Endothelial cell of umbilical vein (primary cell): ENCODE data around the gene WDR13. TPM values are rescaled to one million over a fixed set of nuclear protein-coding genes. Genes with fewer than 3 reads are reported as not detected.

Experiments used
- BruUV-seq: library from RNA; stranded (reverse); fragments of 400-500 nt; replicated peaks from 2 replicates; lab custom pipeline; 2021; lab: Mats Ljungman, UMichigan
- CTCF ChIA-PET: fragments of 300-600, 350-600 bp; sonication (Branson Sonifier 250); formaldehyde crosslinking; loops from one replicate; lab custom pipeline; 2021; ENCODE audit warnings: antibody characterized with exemption, inconsistent platforms; lab: Charles Lee
- POLR2A ChIA-PET: fragments of 300-600, 350-600 bp; sonication (Branson Sonifier 250); formaldehyde crosslinking; loops from one replicate; lab custom pipeline; 2021; ENCODE audit warnings: antibody characterized with exemption, inconsistent platforms; lab: Charles Lee
- DNase-seq: peaks from one replicate; pipeline ENCODE4 v3.0.0-alpha.2; 2011; ENCODE audit warnings: low read depth, low spot score
- FAIRE-seq: peaks from 2 replicates; lab custom pipeline; 2011; peaks lifted over from hg19 to GRCh38; lab: Jason Lieb, UNC
- H2AFZ ChIP-seq: 2 replicates; pipeline ENCODE4 v1.6.0; 2012; ENCODE audit warnings: low read depth, low read length, control low read depth, inconsistent platforms
- H3K27ac ChIP-seq: 2 replicates; pipeline ENCODE4 v1.5.1; 2011; ENCODE audit warnings: low read depth, mild to moderate bottlenecking, control low read depth, low read length, moderate library complexity; ENCODE audit not compliant: insufficient read depth
- H3K27me3 ChIP-seq, 2 experiments: 2 replicates each; pipeline versions ENCODE4 v1.6.0 to v1.6.1; 2011; ENCODE audit warnings: low read length in 2 of 2, mixed read lengths in 1 of 2; ENCODE audit not compliant: control insufficient read depth in 2 of 2, insufficient read depth in 2 of 2
- H3K36me3 ChIP-seq, 2 experiments: 2 replicates in 1 of 2; 3 replicates in 1 of 2; pipeline ENCODE4 v1.5.1; 2011; ENCODE audit warnings: low read length in 2 of 2, mild to moderate bottlenecking in 1 of 2, moderate library complexity in 1 of 2; ENCODE audit not compliant: control insufficient read depth in 2 of 2, insufficient read depth in 2 of 2; ENCODE audit errors: extremely low read depth in 1 of 2
- H3K4me1 ChIP-seq: 3 replicates; pipeline ENCODE4 v1.5.1; 2011; ENCODE audit warnings: mild to moderate bottlenecking, low read length; ENCODE audit not compliant: control insufficient read depth, insufficient read depth; ENCODE audit errors: extremely low read depth
- H3K4me2 ChIP-seq: 2 replicates; pipeline ENCODE4 v1.6.1; 2011; ENCODE audit warnings: low read length, control low read depth, mixed read lengths; ENCODE audit not compliant: insufficient read depth
- H3K4me3 ChIP-seq, 3 experiments: fragments of 200-600 bp in 1 of 3; sonication (generic), shearing (Covaris generic) in 1 of 3; replicated peaks in 1 of 3; 2 replicates each; pipeline ENCODE4 v1.5.1; 2011 to 2016; ENCODE audit warnings: control low read depth in 3 of 3, low read length in 3 of 3, mild to moderate bottlenecking in 2 of 3, inconsistent platforms in 1 of 3, low read depth in 1 of 3, moderate library complexity in 1 of 3; ENCODE audit not compliant: insufficient read depth in 1 of 3
- H3K79me2 ChIP-seq: 2 replicates; pipeline ENCODE4 v1.6.0; 2012; ENCODE audit warnings: low read length, inconsistent platforms; ENCODE audit not compliant: control insufficient read depth, insufficient read depth
- H3K9ac ChIP-seq: replicated peaks from 2 replicates; pipeline ENCODE3; 2011; ENCODE audit warnings: low read length, control low read depth; ENCODE audit not compliant: insufficient read depth; ENCODE audit errors: extremely low read depth
- H3K9me1 ChIP-seq: replicated peaks from 3 replicates; pipeline ENCODE4 v1.6.0; 2011; ENCODE audit warnings: mild to moderate bottlenecking, low read length; ENCODE audit not compliant: control insufficient read depth, insufficient read depth; ENCODE audit errors: extremely low read depth
- H3K9me3 ChIP-seq: replicated peaks from 2 replicates; pipeline ENCODE4 v1.5.1; 2012; ENCODE audit warnings: low read length, inconsistent platforms; ENCODE audit not compliant: control insufficient read depth, insufficient read depth
- H4K20me1 ChIP-seq: replicated peaks from 2 replicates; pipeline ENCODE3; 2011; ENCODE audit warnings: mild to moderate bottlenecking, low read length; ENCODE audit not compliant: control insufficient read depth, insufficient read depth; ENCODE audit errors: extremely low read depth
- CTCF ChIP-seq, 2 donors: IDR thresholded peaks; 1 replicate in 1 of 2; 2 replicates in 1 of 2; pipeline ENCODE4 v1.5.1; 2011; ENCODE audit warnings: low read length in 2 of 2, mild to moderate bottlenecking in 2 of 2, moderate library complexity in 2 of 2, control low read depth in 1 of 2, inconsistent platforms in 1 of 2, low read depth in 1 of 2; ENCODE audit not compliant: insufficient read depth in 1 of 2; ENCODE audit errors: extremely low read depth in 1 of 2
- EZH2 ChIP-seq: IDR thresholded peaks from 2 replicates; pipeline ENCODE4 v1.6.1; 2012; ENCODE audit warnings: borderline replicate concordance, low read depth, mild to moderate bottlenecking, moderate library complexity, low read length, inconsistent platforms; ENCODE audit not compliant: severe bottlenecking
- FOS ChIP-seq: IDR thresholded peaks from 2 replicates; pipeline ENCODE4 v1.6.1; 2011; ENCODE audit warnings: mild to moderate bottlenecking, low read length, moderate library complexity, borderline replicate concordance; ENCODE audit not compliant: insufficient read depth
- GATA2 ChIP-seq: IDR thresholded peaks from 2 replicates; pipeline ENCODE4 v1.7.0; 2011; ENCODE audit warnings: low read depth, mild to moderate bottlenecking, moderate library complexity, mixed read lengths, low read length; ENCODE audit not compliant: insufficient read length, insufficient read depth
- JUN ChIP-seq: IDR thresholded peaks from 2 replicates; pipeline ENCODE4 v1.6.1; 2011; ENCODE audit warnings: borderline replicate concordance, low read depth; ENCODE audit not compliant: insufficient read length, insufficient read depth
- MAX ChIP-seq: IDR thresholded peaks from 2 replicates; pipeline ENCODE4 v1.6.1; 2011; ENCODE audit not compliant: insufficient read depth, insufficient read length
- MYC ChIP-seq: IDR thresholded peaks from one replicate; pipeline ENCODE4 v1.6.1; 2011; ENCODE audit warnings: mild to moderate bottlenecking, low read depth, low read length
- POLR2A ChIP-seq: IDR thresholded peaks from 2 replicates; pipeline ENCODE4 v1.6.1; 2012; ENCODE audit warnings: low read depth, mild to moderate bottlenecking, control low read depth, low read length
- POLR2AphosphoS5 ChIP-seq: IDR thresholded peaks from 2 replicates; pipeline ENCODE4 v1.6.1; 2012; ENCODE audit warnings: low read depth, mild to moderate bottlenecking, control low read depth, low read length, moderate library complexity; ENCODE audit not compliant: insufficient read depth
- dilution Hi-C: fragments of 300-500 bp; cut with MboI; formaldehyde crosslinking; loops from one replicate; pipeline ENCODE4 v1.15.0; 2019; ENCODE audit warnings: low sequenced_read_pairs; ENCODE audit not compliant: extremely low pct_ligation_motif_present
- intact Hi-C: fragments of 100-400 bp; cut with micrococcal nuclease; formaldehyde crosslinking; loops from one replicate; pipeline ENCODE4 v1.10.0; 2022
- polyA plus RNA-seq, 4 experiments: library from polyadenylated mRNA; depleted of rRNA in 3 of 4; stranded (reverse) in 3 of 4; unstranded in 1 of 4; fragments of >200 nt; gene quantifications; 2 replicates each; pipeline versions ENCODE4 v1.2.1 to v1.2.3, GENCODE V29; 2011 to 2012; ENCODE audit warnings: missing spikeins in 1 of 4
- total RNA-seq: library from RNA; stranded (reverse); gene quantifications from 2 replicates; pipeline ENCODE4 v1.2.3, GENCODE V29; 2021

Gene WDR13
- total and polyA plus RNA-seq, 2 donors (not counting 3 experiments of a cell fraction or from before 2014, with no cell fraction given) = 85.0 to 169 TPM

GRCh38 chrX:48579259-48579658 is 18.0 kb upstream of the WDR13 start:
- H3K9me3 ChIP-seq = no peaks in the 10 kb centered on the region

GRCh38 chrX:48580662-48581061 is 16.6 kb upstream of the WDR13 start:
- CTCF ChIA-PET = no interaction called here
- dilution Hi-C loops = no loop called here
- no TSS peak for BruUV-seq

More at GRCh38 chrX:48579259-48579658, 18.0 kb upstream of the WDR13 start:
- Histone ChIP-seq H3K9ac (no peak overlapping the region), H3K27ac (no peak overlapping the region), H3K4me1 (peaks cover 20% of the 10 kb centered on the region), H2AFZ (no peak overlapping the region), H3K4me3 (no peak overlapping the region), H3K4me2 (no peak overlapping the region), H4K20me1 (no peaks in the 10 kb centered on the region), H3K36me3 (peaks cover 6 to 18% of the 10 kb centered on the region in 2 experiments), H3K9me1 (no peaks in the 10 kb centered on the region), H3K27me3 (no peaks in the 10 kb centered on the region), H3K79me2 (peaks cover 23% of the 10 kb centered on the region)
- no peak for TF ChIP-seq MYC
- TF ChIP-seq MAX = no peak
- TF ChIP-seq POLR2AphosphoS5 = peak; percentile 48
- CTCF ChIA-PET = interaction anchor here (1.4 kb wide), 1 partner anchor 17 kb away, joined by 3 read pairs; no protein-coding TSS in a partner anchor
- FAIRE-seq (peak; percentile 81), DNase-seq (no peak)
- dilution Hi-C loops (no loop called here), intact Hi-C loops (no loop called here)
- BruUV-seq = no TSS peak
- POLR2A ChIA-PET = interaction anchor here (1.5 to 1.7 kb wide), 3 partner anchors 10 to 17 kb away, joined by 5 to 7 read pairs (median 7); no protein-coding TSS in a partner anchor

More at GRCh38 chrX:48580662-48581061, 16.6 kb upstream of the WDR13 start:
- intact Hi-C loops = no loop called here
- FAIRE-seq = no peak
- Histone ChIP-seq H3K9me3 (no peaks in the 10 kb centered on the region), H3K9ac (no peak overlapping the region), H4K20me1 (no peaks in the 10 kb centered on the region), H3K27me3 (no peaks in the 10 kb centered on the region), H3K4me3 (no peak overlapping the region), H3K36me3 (peaks cover 3 to 15% of the 10 kb centered on the region in 2 experiments), H3K79me2 (peaks cover 15% of the 10 kb centered on the region), H3K27ac (no peak overlapping the region), H3K4me1 (peaks cover 17% of the 10 kb centered on the region), H3K4me2 (no peak overlapping the region), H2AFZ (no peak overlapping the region), H3K9me1 (no peaks in the 10 kb centered on the region)
- no peak for DNase-seq
- POLR2A ChIA-PET = interaction anchor here (1.4 kb wide), 1 partner anchor 11 kb away, joined by 3 read pairs; no protein-coding TSS in a partner anchor
- TF ChIP-seq CTCF (IDR thresholded peaks at IDR 0.05; ENCODE audit: extremely low read depth in 1 of 2, insufficient read depth in 1 of 2, low read depth in 1 of 2, low read length in 2 of 2) (no peak), FOS (no peak), MAX (no peak), POLR2A (no peak), MYC (no peak), JUN (no peak), POLR2AphosphoS5 (no peak), GATA2 (no peak), EZH2 (no peak)
